ENCODE measurements around the gene CALCR.
"Not testable (repeated sequence)": the region's sequence is repeated elsewhere in the genome, so short reads cannot be mapped to it uniquely, and the experiment has no call there.

Gene CALCR

DNA sequence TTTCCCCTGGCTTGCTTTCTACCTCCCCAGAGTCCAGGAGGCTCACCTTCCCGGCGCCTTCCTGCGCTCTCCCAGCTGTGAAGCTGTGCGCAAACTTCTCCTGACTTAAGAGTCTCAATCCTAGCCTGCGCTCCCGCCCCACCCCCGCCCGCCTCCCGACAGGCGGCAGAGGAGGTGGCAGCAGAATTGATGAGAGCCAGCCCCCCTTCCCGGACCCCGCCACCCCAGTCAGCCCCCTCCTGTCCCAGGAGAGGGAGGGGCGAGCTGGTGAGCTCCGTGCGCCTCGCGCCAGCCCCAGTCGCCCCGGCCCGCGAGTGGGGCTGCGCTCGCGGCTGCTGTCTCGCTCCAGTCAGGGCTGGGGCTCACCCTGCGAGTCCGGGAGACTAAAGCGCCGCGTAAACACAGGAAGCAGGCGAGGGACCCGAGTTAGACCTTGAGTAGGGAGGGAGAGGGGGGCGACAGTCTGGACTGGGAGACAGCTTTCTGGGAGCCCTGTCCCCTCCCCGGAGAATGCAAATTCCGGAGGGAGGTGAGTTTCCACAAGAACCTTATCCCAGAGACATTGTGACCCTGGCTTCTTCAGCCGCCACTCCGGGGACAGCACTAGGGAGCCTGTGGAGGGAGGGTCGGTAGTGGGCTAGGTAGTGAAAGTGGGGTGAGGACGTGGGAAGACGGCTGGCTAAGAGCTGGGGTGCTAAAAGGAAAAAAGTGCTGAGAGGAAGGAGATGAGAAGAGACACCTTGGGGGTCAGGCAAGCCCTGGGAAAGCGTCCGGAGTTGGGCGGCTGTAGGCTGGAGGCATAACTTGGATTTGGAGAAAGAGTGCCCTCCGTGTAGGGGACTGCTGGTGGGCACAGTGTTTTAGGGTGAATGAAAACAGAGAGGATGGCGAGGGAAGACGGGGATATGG, at the start of gene CALCR:
CALCR (minus strand) TSS at position 79 of the 909 bp plus-strand sequence. CDS start 87,743 bp downstream, outside the sequence.
- no peak for DNase-seq (ENCODE audit: low read depth)

GRCh38 chr7:93623816-93624215, 49.3 kb upstream of the CALCR start:
- no peak for DNase-seq (ENCODE audit: low read depth)

GRCh38 chr7:93622036-93623033, 47.8 kb upstream of the CALCR start:
- no peak for DNase-seq (ENCODE audit: low read depth)

DNA sequence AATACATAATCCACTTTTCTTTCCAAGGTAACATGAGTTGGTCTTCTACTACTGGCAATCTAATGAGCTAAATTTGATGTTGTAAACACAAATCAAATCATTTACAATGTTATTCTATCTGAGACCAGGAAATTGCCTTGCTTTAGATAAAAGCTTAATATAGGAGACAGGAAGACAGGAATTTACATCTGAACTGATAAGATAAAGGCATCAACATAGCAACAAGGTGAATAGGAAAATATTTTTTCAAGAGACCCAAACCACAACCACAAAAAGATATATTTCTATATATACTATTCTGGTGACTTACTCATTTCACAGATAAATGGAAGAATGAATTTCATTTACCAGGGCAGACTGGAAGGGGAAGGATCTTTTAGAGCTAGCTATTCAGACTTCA, 46.3 kb upstream of the CALCR start:
- DNase-seq (ENCODE audit: low read depth), result no peak

- no peak for DNase-seq (ENCODE audit: low read depth)
Observed at GRCh38 chr7:93620057-93620456, 45.5 kb upstream of the CALCR start.

GRCh38 chr7:93601363-93601762, 26.8 kb upstream of the CALCR start:
- no peak for DNase-seq (ENCODE audit: low read depth)

DNA sequence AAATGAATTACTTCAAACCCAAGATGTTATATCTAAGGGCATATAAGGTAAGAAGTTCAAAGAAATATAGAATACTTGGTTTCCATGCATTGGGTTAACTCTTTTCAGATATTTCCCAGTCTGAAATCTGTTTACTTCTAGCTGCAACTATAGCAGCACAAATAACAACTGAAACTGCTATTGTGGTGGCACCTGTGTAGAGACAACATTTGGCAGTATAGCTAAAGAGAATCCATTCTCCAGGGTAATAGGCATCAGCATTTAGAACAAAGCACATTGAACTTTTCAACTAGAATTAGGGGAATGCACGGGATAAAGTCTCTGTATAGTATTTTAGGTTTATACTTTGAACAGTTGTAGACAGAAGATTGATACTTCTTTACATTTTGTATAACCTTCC, 19.7 kb upstream of the CALCR start:
- no peak for DNase-seq (ENCODE audit: low read depth)

GRCh38 chr7:93592588-93593266, 18.2 kb upstream of the CALCR start:
- no peak for DNase-seq (ENCODE audit: low read depth)

DNA sequence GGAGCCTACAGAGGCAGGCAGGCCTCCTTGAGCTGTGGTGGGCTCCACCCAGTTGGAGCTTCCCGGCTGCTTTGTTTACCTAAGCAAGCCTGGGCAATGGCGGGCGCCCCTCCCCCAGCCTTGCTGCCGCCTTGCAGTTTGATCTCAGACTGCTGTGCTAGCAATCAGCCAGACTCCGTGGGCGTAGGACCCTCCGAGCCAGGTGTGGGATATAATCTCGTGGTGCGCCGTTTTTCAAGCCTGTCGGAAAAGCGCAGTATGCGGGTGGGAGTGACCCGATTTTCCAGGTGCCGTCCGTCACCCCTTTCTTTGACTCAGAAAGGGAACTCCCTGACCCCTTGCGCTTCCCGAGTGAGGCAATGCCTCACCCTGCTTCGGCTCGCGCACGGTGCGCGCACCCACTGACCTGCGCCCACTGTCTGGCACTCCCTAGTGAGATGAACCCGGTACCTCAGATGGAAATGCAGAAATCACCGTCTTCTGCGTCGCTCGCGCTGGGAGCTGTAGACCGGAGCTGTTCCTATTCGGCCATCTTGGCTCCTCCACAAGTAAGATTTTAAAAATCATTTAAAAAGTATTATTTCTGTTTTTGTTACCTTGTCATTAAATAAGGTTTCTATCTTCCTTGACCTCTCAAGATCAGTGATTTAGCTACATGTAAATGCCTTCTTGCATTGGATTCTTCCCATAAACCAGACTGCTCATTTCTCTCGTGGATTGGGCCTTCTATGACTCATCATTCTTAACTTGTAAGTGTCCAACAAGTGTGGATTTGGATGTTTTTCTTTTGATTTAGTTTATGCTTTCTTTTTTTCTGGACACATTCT, 16.9 kb upstream of the CALCR start:
- DNase-seq (ENCODE audit: low read depth), result not testable (repeated sequence)

DNA sequence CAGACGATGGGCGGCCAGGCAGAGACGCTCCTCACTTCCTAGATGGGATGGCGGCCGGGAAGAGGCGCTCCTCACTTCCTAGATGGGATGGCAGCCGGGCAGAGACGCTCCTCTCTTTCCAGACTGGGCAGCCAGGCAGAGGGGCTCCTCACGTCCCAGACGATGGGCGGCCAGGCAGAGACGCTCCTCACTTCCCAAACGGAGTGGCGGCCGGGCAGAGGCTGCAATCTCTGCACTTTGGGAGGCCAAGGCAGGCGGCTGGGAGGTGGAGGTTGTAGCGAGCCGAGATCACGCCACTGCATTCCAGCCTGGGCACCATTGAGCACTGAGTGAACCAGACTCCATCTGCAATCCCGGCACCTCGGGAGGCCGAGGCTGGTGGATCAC, 11.9 kb upstream of the CALCR start:
- DNase-seq (ENCODE audit: low read depth), result not testable (repeated sequence)

DNA sequence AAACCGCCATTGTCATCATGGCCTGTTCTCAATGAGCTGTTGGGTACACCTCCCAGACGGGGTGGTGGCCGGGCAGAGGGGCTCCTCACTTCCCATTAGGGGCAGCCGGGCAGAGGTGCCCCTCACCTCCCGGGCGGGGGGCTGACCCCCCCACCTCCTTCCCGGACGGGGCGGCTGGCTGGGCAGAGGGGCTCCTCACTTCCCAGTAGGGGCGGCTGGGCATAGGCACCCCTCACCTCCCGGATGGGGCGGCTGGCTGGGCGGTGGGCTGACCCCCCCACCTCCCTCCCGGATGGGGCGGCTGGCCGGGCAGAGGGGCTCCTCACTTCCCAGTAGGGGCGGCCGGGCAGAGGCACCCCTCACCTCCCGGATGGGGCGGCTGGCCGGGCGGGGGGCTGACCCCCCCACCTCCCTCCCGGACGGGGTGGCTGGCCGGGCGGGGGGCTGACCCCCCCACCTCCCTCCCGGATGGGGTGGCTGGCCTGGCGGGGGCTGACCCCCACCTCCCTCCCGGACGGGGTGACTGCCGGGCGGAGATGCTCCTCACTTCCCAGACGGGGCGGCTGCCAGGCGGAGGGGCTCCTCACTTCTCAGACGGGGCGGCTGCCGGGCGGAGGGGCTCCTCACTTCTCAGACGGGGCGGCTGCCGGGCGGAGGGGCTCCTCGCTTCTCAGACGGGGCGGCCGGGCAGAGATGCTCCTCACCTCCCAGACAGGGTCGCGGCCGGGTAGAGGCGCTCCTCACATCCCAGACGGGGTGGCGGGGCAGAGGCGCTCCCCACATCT, 11.4 kb upstream of the CALCR start:
- not testable (repeated sequence) for DNase-seq (ENCODE audit: low read depth)

GRCh38 chr7:93579431-93579830, 4.9 kb upstream of the CALCR start:
- DNase-seq (ENCODE audit: low read depth), result no peak

DNA sequence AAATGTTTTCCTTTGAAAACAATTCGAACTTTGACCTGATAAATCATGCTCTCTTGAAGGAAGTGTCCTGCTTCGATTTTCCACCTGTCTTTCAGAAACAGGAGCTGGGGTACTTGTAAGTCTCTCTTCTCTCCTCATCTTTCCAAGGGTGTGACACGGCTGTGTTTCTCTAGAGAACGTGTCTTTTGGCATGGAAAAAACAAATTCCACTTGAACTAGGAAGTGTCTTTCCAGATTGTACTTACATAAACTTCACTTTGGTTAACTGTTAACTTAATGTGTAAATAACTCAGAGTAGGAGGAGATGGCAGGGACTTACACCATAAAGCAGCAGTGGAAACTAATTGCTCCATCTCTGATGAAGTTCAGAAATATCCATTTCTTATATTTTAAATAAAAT, 4.2 kb upstream of the CALCR start:
- no peak for DNase-seq (ENCODE audit: low read depth)

GRCh38 chr7:93575555-93576399, 1.3 kb upstream of the CALCR start:
- DNase-seq (ENCODE audit: low read depth), result no peak

- DNase-seq (ENCODE audit: low read depth), result no peak
Observed at GRCh38 chr7:93574269-93574645, 267 bp downstream of the CALCR start.

- no peak for DNase-seq (ENCODE audit: low read depth)
Observed at GRCh38 chr7:93569189-93569588, 5.3 kb downstream of the CALCR start.

- no peak for DNase-seq (ENCODE audit: low read depth)
Observed at GRCh38 chr7:93566876-93567275, 7.6 kb downstream of the CALCR start.

DNA sequence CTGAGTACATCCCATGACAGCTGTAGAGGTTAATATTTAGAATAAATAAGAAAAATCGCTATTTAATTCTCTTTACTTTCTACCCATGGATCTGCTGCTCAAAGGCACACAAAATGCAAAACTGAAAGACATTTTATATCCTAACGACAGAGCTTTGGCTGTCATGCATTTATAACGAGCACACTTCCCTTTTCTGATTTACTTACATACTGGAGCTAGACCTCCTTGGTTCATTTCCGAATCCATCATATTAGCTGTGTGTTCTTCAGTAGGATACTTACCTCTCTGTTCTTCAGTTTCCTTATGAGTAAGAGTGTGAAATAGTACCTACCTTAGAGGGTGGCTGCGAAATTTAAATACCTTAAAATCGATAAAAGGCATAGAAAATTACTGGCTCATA, 10.9 kb downstream of the CALCR start:
- DNase-seq (ENCODE audit: low read depth), result no peak

DNA sequence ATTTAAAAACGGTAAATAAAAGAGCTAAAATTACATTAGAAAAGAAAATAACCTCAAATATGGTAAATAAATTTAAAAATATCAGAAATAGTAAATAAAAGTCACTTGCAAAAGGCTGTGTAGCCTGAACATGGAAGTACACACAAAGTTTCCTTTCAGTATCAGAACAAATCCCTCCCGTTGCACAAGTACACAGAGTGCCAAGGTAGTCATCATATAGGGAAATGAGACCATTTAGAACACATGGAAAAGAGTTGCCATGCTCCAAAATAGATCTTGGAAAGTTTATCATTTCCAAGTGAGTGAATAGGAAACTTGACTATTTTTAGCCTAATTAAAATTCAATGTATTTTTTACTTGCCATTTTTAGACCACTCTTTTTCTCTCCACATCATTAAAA, 11.6 kb downstream of the CALCR start:
- no peak for DNase-seq (ENCODE audit: low read depth)

- no peak for DNase-seq (ENCODE audit: low read depth)
Observed at GRCh38 chr7:93562106-93562505, 12.4 kb downstream of the CALCR start.
